Measurements from ENCODE around the gene HDAC4.

DNA sequence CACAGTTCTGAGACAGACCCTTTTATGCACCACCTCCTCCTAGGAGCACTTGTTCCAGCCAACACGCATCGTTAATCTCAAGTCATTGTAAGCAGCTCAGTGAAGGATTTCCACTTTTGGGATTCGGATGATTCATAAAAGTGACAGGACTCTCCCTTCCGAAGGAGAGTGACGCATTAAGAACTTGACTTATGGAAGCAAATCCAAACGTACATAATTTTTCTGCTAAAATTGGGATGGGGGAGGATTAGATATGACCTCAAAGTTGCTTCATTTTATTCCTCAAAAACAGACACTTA, 387.2 kb downstream of the HDAC4 start:
- TF ChIP-seq EZH2phosphoT487 (IDR thresholded peaks at IDR 0.05; ENCODE audit: low read length) (no peak), EZH2 (optimal IDR thresholded peaks at IDR 0.05; ENCODE audit: low read depth, low read length) (no peak)
- TF ChIP-seq, protein P1, sequence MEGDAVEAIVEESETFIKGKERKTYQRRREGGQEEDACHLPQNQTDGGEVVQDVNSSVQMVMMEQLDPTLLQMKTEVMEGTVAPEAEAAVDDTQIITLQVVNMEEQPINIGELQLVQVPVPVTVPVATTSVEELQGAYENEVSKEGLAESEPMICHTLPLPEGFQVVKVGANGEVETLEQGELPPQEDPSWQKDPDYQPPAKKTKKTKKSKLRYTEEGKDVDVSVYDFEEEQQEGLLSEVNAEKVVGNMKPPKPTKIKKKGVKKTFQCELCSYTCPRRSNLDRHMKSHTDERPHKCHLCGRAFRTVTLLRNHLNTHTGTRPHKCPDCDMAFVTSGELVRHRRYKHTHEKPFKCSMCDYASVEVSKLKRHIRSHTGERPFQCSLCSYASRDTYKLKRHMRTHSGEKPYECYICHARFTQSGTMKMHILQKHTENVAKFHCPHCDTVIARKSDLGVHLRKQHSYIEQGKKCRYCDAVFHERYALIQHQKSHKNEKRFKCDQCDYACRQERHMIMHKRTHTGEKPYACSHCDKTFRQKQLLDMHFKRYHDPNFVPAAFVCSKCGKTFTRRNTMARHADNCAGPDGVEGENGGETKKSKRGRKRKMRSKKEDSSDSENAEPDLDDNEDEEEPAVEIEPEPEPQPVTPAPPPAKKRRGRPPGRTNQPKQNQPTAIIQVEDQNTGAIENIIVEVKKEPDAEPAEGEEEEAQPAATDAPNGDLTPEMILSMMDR (IDR thresholded peaks at IDR 0.05; ENCODE audit: low read length) = no peak
